ENCODE measurements around the gene MTFP1.

MTFP1 gene

GRCh38 chr22:30425616-30426387 is at the start of gene MTFP1:
TSS of gene MTFP1 (plus strand) at chr22:30425768. CDS start at chr22:30425880, 112 bp downstream.
- H3K4me2 ChIP-seq, result peak within 1 kb of the TSS; percentile 91
- no peaks in the 10 kb centered on the region; the same call in 1 of the 2 replicates for H3K79me2 ChIP-seq (ENCODE audit: insufficient read depth, low read depth)
- peak within 1 kb of the TSS; percentile 100 for H2AFZ ChIP-seq (ENCODE audit: low read depth)
- no peak for TF ChIP-seq CTCF (conservative IDR thresholded peaks at IDR 0.05; ENCODE audit: low read depth, low read length)
- H4K20me1 ChIP-seq (ENCODE audit: insufficient read depth), result no peaks in the 10 kb centered on the region
- H3K27ac ChIP-seq, result peak within 1 kb of the TSS; percentile 67
- no peak within 1 kb of the TSS for H3K4me3 ChIP-seq (IDR thresholded peaks at IDR 0.05; ENCODE audit: insufficient read depth, low read depth, low read length)
- peak within 1 kb of the TSS; percentile 86 for H3K9ac ChIP-seq
- no peaks in the 10 kb centered on the region for H3K27me3 ChIP-seq (ENCODE audit: insufficient read depth, low read depth)
- H3K4me1 ChIP-seq (ENCODE audit: low read depth, poor library complexity, severe bottlenecking), result peaks cover 28% of the 10 kb centered on the region
- H3K36me3 ChIP-seq (ENCODE audit: insufficient read depth), result no peaks in the 10 kb centered on the region

- no peak for TF ChIP-seq CTCF (conservative IDR thresholded peaks at IDR 0.05; ENCODE audit: low read depth, low read length)
- H3K4me1 ChIP-seq (ENCODE audit: low read depth, poor library complexity, severe bottlenecking), result no peaks in the 10 kb centered on the region
- H2AFZ ChIP-seq (ENCODE audit: low read depth), result no peak overlapping the region
- no peaks in the 10 kb centered on the region for H4K20me1 ChIP-seq (ENCODE audit: insufficient read depth)
- no peak overlapping the region for H3K4me2 ChIP-seq
- H3K9ac ChIP-seq, result no peak overlapping the region
- no peaks in the 10 kb centered on the region for H3K79me2 ChIP-seq (ENCODE audit: insufficient read depth, low read depth)
- H3K36me3 ChIP-seq (ENCODE audit: insufficient read depth), result no peaks in the 10 kb centered on the region
- no peak overlapping the region for H3K4me3 ChIP-seq (IDR thresholded peaks at IDR 0.05; ENCODE audit: insufficient read depth, low read depth, low read length)
- no peaks in the 10 kb centered on the region for H3K27me3 ChIP-seq (ENCODE audit: insufficient read depth, low read depth)
- H3K27ac ChIP-seq, result no peak overlapping the region
These were observed 45.6 kb upstream of the MTFP1 start for GRCh38 chr22:30380011-30380410.

GRCh38 chr22:30381264-30381663 is 44.3 kb upstream of the MTFP1 start:
- Histone ChIP-seq H4K20me1 (ENCODE audit: insufficient read depth) (no peaks in the 10 kb centered on the region), H3K4me1 (ENCODE audit: low read depth, poor library complexity, severe bottlenecking) (no peaks in the 10 kb centered on the region), H3K36me3 (ENCODE audit: insufficient read depth) (no peaks in the 10 kb centered on the region), H3K79me2 (ENCODE audit: insufficient read depth, low read depth) (no peaks in the 10 kb centered on the region), H3K4me3 (IDR thresholded peaks at IDR 0.05; ENCODE audit: insufficient read depth, low read depth, low read length) (no peak overlapping the region), H3K9ac (no peak overlapping the region), H2AFZ (ENCODE audit: low read depth) (no peak overlapping the region), H3K4me2 (no peak overlapping the region), H3K27me3 (ENCODE audit: insufficient read depth, low read depth) (no peaks in the 10 kb centered on the region), H3K27ac (no peak overlapping the region)
- no peak for TF ChIP-seq CTCF (conservative IDR thresholded peaks at IDR 0.05; ENCODE audit: low read depth, low read length)

GRCh38 chr22:30382340-30382739 is 43.2 kb upstream of the MTFP1 start:
- H3K4me2 ChIP-seq, result no peak overlapping the region
- H2AFZ ChIP-seq (ENCODE audit: low read depth), result no peak overlapping the region
- TF ChIP-seq CTCF (conservative IDR thresholded peaks at IDR 0.05; ENCODE audit: low read depth, low read length), result no peak
- H4K20me1 ChIP-seq (ENCODE audit: insufficient read depth), result no peaks in the 10 kb centered on the region
- no peaks in the 10 kb centered on the region for H3K27me3 ChIP-seq (ENCODE audit: insufficient read depth, low read depth)
- no peak overlapping the region for H3K9ac ChIP-seq
- H3K79me2 ChIP-seq (ENCODE audit: insufficient read depth, low read depth), result no peaks in the 10 kb centered on the region
- no peaks in the 10 kb centered on the region for H3K36me3 ChIP-seq (ENCODE audit: insufficient read depth)
- no peaks in the 10 kb centered on the region for H3K4me1 ChIP-seq (ENCODE audit: low read depth, poor library complexity, severe bottlenecking)
- H3K4me3 ChIP-seq (IDR thresholded peaks at IDR 0.05; ENCODE audit: insufficient read depth, low read depth, low read length), result no peak overlapping the region
- no peak overlapping the region for H3K27ac ChIP-seq

Measured in KMS-11 (cell line).